HG03469 (cell line): ENCODE data around the gene NUMA1.

Experiments used
- ATAC-seq: cut with Tn5 transposase; IDR thresholded peaks from one replicate; pipeline ENCODE4 v1.9.1; 2021; ENCODE audit warnings: mild to moderate bottlenecking, moderate library complexity, moderate number of reproducible peaks; ENCODE audit not compliant: unreplicated experiment

NUMA1 gene

GRCh38 chr11:71979094-71979493 lies 101.2 kb downstream of the NUMA1 start:
- no peak for ATAC-seq

- ATAC-seq: no peak
Observed at GRCh38 chr11:71977743-71978418, 102.5 kb downstream of the NUMA1 start.

GRCh38 chr11:71977090-71977489 lies 103.3 kb downstream of the NUMA1 start:
- ATAC-seq: no peak

GRCh38 chr11:71976551-71976950 lies 103.8 kb downstream of the NUMA1 start:
- no peak for ATAC-seq

- ATAC-seq: no peak
Observed at GRCh38 chr11:71971680-71972079, 108.7 kb downstream of the NUMA1 start.

GRCh38 chr11:71964641-71965040 lies 115.7 kb downstream of the NUMA1 start:
- ATAC-seq: no peak

GRCh38 chr11:71963468-71963867 lies 116.9 kb downstream of the NUMA1 start:
- ATAC-seq: no peak

GRCh38 chr11:71962428-71963038 lies 117.8 kb downstream of the NUMA1 start:
- ATAC-seq: peak; percentile 52

- ATAC-seq: no peak
Observed at GRCh38 chr11:71955898-71956456, 124.4 kb downstream of the NUMA1 start.
